ENCODE measurements around the gene CENPO. TPM values are rescaled to one million over a fixed set of nuclear protein-coding genes. Genes with fewer than 3 reads are reported as not detected.
"Not testable (repeated sequence)": the region's sequence is repeated elsewhere in the genome, so short reads cannot be mapped to it uniquely, and the experiment has no call there.

Gene CENPO
- total RNA-seq, 1 experiment from 2014 or later, result 54.8 TPM

DNA sequence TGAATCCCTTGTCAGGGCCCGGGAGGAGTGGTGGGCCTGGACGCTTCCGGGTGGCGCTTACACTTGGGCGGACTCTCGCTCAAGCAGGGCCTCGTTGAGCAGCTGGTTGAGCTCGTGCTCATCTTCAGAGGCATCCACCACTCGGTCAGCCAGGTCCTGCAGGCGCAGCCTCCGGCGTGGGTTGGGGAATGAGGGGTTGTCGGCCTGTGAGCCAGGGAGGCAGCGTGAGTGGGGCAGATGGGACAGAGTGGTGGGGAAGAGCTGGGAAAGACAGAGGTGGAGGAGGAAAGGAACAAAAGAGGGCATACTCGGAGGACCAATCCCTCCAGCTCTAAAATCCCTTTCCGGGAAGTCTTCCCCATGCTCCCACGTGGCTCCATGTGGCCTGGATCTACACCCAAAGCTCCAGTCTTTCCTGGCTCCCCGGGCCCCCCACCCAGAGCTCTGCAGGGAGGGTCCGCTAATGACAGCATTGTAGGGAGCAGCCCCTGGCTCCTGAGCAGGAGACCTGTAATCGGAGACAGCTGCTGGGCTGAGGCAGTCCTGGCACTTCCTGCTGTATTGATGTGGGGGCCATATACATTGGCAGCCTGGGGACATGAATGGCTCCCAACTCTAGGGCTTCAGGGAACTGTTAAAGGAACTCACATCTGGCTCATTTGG, 41.6 kb downstream of the CENPO start:
- no peaks in the 10 kb centered on the region for H3K4me1 Mint-ChIP-seq (ENCODE audit: low read depth, unreplicated experiment)
- ChIA-PET POLR2A (no interaction called here), CTCF (no interaction called here)
- no peaks in the 10 kb centered on the region for H3K27me3 Mint-ChIP-seq (ENCODE audit: insufficient read depth, unreplicated experiment)
- no peak overlapping the region for H3K4me3 ChIP-seq (ENCODE audit: low read depth, low read length)
- H3K9me3 ChIP-seq, result no peaks in the 10 kb centered on the region
- no peak for DNase-seq
- BruUV-seq (replicated peaks), result no TSS peak
- TF ChIP-seq, protein P1, sequence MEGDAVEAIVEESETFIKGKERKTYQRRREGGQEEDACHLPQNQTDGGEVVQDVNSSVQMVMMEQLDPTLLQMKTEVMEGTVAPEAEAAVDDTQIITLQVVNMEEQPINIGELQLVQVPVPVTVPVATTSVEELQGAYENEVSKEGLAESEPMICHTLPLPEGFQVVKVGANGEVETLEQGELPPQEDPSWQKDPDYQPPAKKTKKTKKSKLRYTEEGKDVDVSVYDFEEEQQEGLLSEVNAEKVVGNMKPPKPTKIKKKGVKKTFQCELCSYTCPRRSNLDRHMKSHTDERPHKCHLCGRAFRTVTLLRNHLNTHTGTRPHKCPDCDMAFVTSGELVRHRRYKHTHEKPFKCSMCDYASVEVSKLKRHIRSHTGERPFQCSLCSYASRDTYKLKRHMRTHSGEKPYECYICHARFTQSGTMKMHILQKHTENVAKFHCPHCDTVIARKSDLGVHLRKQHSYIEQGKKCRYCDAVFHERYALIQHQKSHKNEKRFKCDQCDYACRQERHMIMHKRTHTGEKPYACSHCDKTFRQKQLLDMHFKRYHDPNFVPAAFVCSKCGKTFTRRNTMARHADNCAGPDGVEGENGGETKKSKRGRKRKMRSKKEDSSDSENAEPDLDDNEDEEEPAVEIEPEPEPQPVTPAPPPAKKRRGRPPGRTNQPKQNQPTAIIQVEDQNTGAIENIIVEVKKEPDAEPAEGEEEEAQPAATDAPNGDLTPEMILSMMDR (IDR thresholded peaks at IDR 0.05; ENCODE audit: insufficient read depth in 1 of 2, low read depth in 1 of 2, low read length in 1 of 2, severe bottlenecking in 1 of 2, unreplicated experiment in 1 of 2), result no peak
- H3K36me3 ChIP-seq (ENCODE audit: control insufficient read depth, insufficient read depth, low read length), result no peaks in the 10 kb centered on the region
- H3K27me3 ChIP-seq (replicated peaks; ENCODE audit: control insufficient read depth, insufficient read depth, low read length), result no peaks in the 10 kb centered on the region
- H3K36me3 Mint-ChIP-seq (ENCODE audit: insufficient read depth, unreplicated experiment), result peaks cover 25% of the 10 kb centered on the region
- no peak overlapping the region for H3K4me3 Mint-ChIP-seq (ENCODE audit: unreplicated experiment)
- intact Hi-C loops (cut with micrococcal nuclease; ENCODE audit: unreplicated experiment), result no loop called here
- no peaks in the 10 kb centered on the region for H3K4me1 ChIP-seq
- no peak overlapping the region for H3K27ac Mint-ChIP-seq (ENCODE audit: unreplicated experiment)
- H3K9me3 Mint-ChIP-seq (ENCODE audit: unreplicated experiment), result no peaks in the 10 kb centered on the region

DNA sequence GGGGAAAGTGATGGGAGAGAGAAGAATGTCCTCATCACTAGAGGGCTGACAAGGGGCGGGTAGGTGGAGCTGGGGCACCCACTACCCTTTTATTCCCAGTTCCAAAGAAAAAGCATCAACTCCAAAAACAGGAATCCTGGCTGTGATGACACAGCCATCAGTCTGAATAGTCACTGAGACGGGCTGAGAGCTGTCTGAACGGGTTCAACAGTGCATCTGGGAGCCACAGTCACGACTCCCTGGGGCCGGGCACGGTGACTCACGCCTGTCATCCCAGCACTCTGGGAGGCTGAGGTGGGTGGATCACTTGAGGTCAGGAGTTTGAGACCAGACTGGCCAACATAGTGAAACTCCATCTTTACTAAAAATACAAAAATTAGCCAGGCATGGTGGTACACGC, 42.2 kb downstream of the CENPO start:
- H3K4me3 ChIP-seq (ENCODE audit: low read depth, low read length); CTCF ChIA-PET; H3K27me3 Mint-ChIP-seq (ENCODE audit: insufficient read depth, unreplicated experiment); H3K4me1 ChIP-seq; BruUV-seq (replicated peaks); H3K27me3 ChIP-seq (replicated peaks; ENCODE audit: control insufficient read depth, insufficient read depth, low read length); H3K4me3 Mint-ChIP-seq (ENCODE audit: unreplicated experiment); H3K9me3 ChIP-seq; H3K36me3 ChIP-seq (ENCODE audit: control insufficient read depth, insufficient read depth, low read length); POLR2A ChIA-PET; H3K27ac Mint-ChIP-seq (ENCODE audit: unreplicated experiment); intact Hi-C loops (cut with micrococcal nuclease; ENCODE audit: unreplicated experiment); H3K9me3 Mint-ChIP-seq (ENCODE audit: unreplicated experiment); DNase-seq; H3K4me1 Mint-ChIP-seq (ENCODE audit: low read depth, unreplicated experiment): not testable (repeated sequence)
- peaks cover 25% of the 10 kb centered on the region for H3K36me3 Mint-ChIP-seq (ENCODE audit: insufficient read depth, unreplicated experiment)

DNA sequence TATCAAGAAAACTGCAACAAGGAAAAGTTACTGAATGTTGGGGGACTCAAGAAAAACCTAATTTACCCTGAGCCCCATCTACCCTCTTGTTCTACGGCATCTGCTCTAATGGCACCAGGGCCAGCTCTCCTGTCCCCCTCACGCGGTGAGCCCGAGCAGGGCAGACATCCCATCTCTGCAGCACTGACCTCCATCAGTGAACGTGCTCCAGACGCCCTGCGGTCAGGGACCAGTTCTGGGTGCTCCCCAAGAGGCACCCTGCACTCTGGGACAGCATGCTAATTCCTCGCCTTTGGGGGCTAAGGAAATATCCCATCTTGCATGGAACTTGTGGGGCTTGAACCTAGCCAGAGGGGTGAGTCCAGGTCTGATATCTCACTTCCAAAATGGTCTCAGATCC, 43.0 kb downstream of the CENPO start:
- ChIA-PET POLR2A (no interaction called here), CTCF (no interaction called here)
- no peak overlapping the region for H3K4me3 ChIP-seq (ENCODE audit: low read depth, low read length)
- no peaks in the 10 kb centered on the region for H3K9me3 ChIP-seq
- H3K27ac Mint-ChIP-seq (ENCODE audit: unreplicated experiment), result no peak overlapping the region
- no peaks in the 10 kb centered on the region for H3K9me3 Mint-ChIP-seq (ENCODE audit: unreplicated experiment)
- TF ChIP-seq, protein P1 (IDR thresholded peaks at IDR 0.05; ENCODE audit: insufficient read depth in 1 of 2, low read depth in 1 of 2, low read length in 1 of 2, severe bottlenecking in 1 of 2, unreplicated experiment in 1 of 2), result no peak
- no peaks in the 10 kb centered on the region for H3K4me1 Mint-ChIP-seq (ENCODE audit: low read depth, unreplicated experiment)
- peaks cover 25% of the 10 kb centered on the region for H3K36me3 Mint-ChIP-seq (ENCODE audit: insufficient read depth, unreplicated experiment)
- no peak overlapping the region for H3K4me3 Mint-ChIP-seq (ENCODE audit: unreplicated experiment)
- BruUV-seq (replicated peaks), result no TSS peak
- no peak for DNase-seq
- H3K27me3 ChIP-seq (replicated peaks; ENCODE audit: control insufficient read depth, insufficient read depth, low read length), result no peaks in the 10 kb centered on the region
- no peaks in the 10 kb centered on the region for H3K4me1 ChIP-seq
- H3K27me3 Mint-ChIP-seq (ENCODE audit: insufficient read depth, unreplicated experiment), result no peaks in the 10 kb centered on the region
- intact Hi-C loops (cut with micrococcal nuclease; ENCODE audit: unreplicated experiment), result no loop called here
- no peaks in the 10 kb centered on the region for H3K36me3 ChIP-seq (ENCODE audit: control insufficient read depth, insufficient read depth, low read length)

DNA sequence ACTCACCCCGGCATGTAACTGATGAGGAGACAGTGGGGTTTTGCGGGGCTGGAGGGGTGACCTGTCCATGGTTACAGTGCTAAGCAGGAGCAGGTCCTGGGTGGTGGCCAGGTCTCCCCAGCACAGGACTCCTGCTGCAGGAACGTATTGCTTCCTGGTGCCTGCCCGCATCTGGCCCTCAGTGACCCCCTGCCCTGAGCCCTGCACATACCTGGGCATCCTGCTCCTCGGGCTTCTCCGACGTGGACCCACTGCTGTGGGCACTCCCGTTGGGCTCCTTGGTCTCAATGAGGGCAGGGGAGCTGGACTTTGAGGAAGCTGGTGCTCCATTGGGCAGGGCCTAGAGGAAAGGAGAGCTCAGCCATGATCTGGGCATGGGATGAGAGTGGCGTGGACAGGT, 43.5 kb downstream of the CENPO start:
- no TSS peak for BruUV-seq (replicated peaks)
- Histone ChIP-seq H3K4me3 (ENCODE audit: low read depth, low read length) (no peak overlapping the region), H3K27me3 (replicated peaks; ENCODE audit: control insufficient read depth, insufficient read depth, low read length) (no peaks in the 10 kb centered on the region), H3K9me3 (no peaks in the 10 kb centered on the region), H3K36me3 (ENCODE audit: control insufficient read depth, insufficient read depth, low read length) (no peaks in the 10 kb centered on the region), H3K4me1 (no peaks in the 10 kb centered on the region)
- no peaks in the 10 kb centered on the region for H3K9me3 Mint-ChIP-seq (ENCODE audit: unreplicated experiment)
- ChIA-PET POLR2A (no interaction called here), CTCF (no interaction called here)
- intact Hi-C loops (cut with micrococcal nuclease; ENCODE audit: unreplicated experiment), result no loop called here
- DNase-seq, result no peak
- TF ChIP-seq, protein P1 (IDR thresholded peaks at IDR 0.05; ENCODE audit: insufficient read depth in 1 of 2, low read depth in 1 of 2, low read length in 1 of 2, severe bottlenecking in 1 of 2, unreplicated experiment in 1 of 2), result no peak
- H3K36me3 Mint-ChIP-seq (ENCODE audit: insufficient read depth, unreplicated experiment), result peaks cover 25% of the 10 kb centered on the region
- H3K4me3 Mint-ChIP-seq (ENCODE audit: unreplicated experiment), result no peak overlapping the region
- no peaks in the 10 kb centered on the region for H3K27me3 Mint-ChIP-seq (ENCODE audit: insufficient read depth, unreplicated experiment)
- no peak overlapping the region for H3K27ac Mint-ChIP-seq (ENCODE audit: unreplicated experiment)
- H3K4me1 Mint-ChIP-seq (ENCODE audit: low read depth, unreplicated experiment), result no peaks in the 10 kb centered on the region

Data from Caco-2 (cell line).